Endothelial cell of umbilical vein (primary cell): Measurements from ENCODE around the gene ABR.

Experiments
- CTCF ChIP-seq, 2 donors: IDR thresholded peaks; 1 replicate in 1 of 2; 2 replicates in 1 of 2; pipeline ENCODE4 v1.5.1; 2011; ENCODE audit warnings: low read length in 2 of 2, mild to moderate bottlenecking in 2 of 2, moderate library complexity in 2 of 2, control low read depth in 1 of 2, inconsistent platforms in 1 of 2, low read depth in 1 of 2; ENCODE audit not compliant: insufficient read depth in 1 of 2; ENCODE audit errors: extremely low read depth in 1 of 2
- MAX ChIP-seq: IDR thresholded peaks from 2 replicates; pipeline ENCODE4 v1.6.1; 2011; ENCODE audit not compliant: insufficient read depth, insufficient read length
- MYC ChIP-seq: IDR thresholded peaks from one replicate; pipeline ENCODE4 v1.6.1; 2011; ENCODE audit warnings: mild to moderate bottlenecking, low read depth, low read length

GRCh38 chr17:1197781-1198490 is 18.2 kb upstream of the ABR start:
- TF ChIP-seq CTCF (IDR thresholded peaks at IDR 0.05; ENCODE audit: extremely low read depth in 1 of 2, insufficient read depth in 1 of 2, low read depth in 1 of 2, low read length in 2 of 2) (no peak), MYC (no peak), MAX (no peak)
